ENCODE results near the gene CDKAL1.

DNA sequence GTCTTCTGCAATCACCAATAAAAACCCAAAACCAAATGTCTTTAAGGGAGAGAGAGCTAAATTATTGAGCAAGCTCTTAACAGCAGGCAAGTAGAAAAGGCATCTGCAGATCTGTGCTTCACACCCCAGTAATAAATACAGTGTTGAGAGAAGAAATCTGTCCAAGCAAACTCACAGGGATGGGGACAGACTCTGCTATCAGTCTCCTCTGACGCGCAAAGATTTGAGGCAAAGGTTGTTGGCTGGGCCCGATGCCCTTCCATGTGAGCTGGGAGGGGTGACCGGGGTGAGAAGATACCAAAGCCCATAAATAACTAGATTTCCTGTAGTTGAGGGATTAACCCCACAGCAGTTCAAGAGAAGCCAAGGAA lies 744.1 kb downstream of the CDKAL1 start:
- TF ChIP-seq EZH2 (IDR thresholded peaks at IDR 0.05; ENCODE audit: borderline replicate concordance, control insufficient read depth, low read depth, low read length) (no peak), POLR2AphosphoS5 (IDR thresholded peaks at IDR 0.05; ENCODE audit: low read length) (no peak), GABPA (IDR thresholded peaks at IDR 0.05; ENCODE audit: low read depth) (no peak), SREBF2 (IDR thresholded peaks at IDR 0.05; ENCODE audit: low read length) (no peak), POLR2A (IDR thresholded peaks at IDR 0.05; ENCODE audit: low read depth, low read length) (no peak), CHD1 (IDR thresholded peaks at IDR 0.05; ENCODE audit: low read depth, low read length) (no peak), NR2C1 (IDR thresholded peaks at IDR 0.05) (no peak), JUND (IDR thresholded peaks at IDR 0.05; ENCODE audit: low read depth, low read length) (no peak), ZNF274 (IDR thresholded peaks at IDR 0.05; ENCODE audit: insufficient read depth, insufficient read length) (no peak), FOXM1 (IDR thresholded peaks at IDR 0.05; ENCODE audit: low read depth, low read length) (no peak), HDAC2 (IDR thresholded peaks at IDR 0.05) (no peak), TAF1 (IDR thresholded peaks at IDR 0.05; ENCODE audit: borderline replicate concordance, low read depth, low read length) (no peak)
- TF ChIP-seq, protein P1, sequence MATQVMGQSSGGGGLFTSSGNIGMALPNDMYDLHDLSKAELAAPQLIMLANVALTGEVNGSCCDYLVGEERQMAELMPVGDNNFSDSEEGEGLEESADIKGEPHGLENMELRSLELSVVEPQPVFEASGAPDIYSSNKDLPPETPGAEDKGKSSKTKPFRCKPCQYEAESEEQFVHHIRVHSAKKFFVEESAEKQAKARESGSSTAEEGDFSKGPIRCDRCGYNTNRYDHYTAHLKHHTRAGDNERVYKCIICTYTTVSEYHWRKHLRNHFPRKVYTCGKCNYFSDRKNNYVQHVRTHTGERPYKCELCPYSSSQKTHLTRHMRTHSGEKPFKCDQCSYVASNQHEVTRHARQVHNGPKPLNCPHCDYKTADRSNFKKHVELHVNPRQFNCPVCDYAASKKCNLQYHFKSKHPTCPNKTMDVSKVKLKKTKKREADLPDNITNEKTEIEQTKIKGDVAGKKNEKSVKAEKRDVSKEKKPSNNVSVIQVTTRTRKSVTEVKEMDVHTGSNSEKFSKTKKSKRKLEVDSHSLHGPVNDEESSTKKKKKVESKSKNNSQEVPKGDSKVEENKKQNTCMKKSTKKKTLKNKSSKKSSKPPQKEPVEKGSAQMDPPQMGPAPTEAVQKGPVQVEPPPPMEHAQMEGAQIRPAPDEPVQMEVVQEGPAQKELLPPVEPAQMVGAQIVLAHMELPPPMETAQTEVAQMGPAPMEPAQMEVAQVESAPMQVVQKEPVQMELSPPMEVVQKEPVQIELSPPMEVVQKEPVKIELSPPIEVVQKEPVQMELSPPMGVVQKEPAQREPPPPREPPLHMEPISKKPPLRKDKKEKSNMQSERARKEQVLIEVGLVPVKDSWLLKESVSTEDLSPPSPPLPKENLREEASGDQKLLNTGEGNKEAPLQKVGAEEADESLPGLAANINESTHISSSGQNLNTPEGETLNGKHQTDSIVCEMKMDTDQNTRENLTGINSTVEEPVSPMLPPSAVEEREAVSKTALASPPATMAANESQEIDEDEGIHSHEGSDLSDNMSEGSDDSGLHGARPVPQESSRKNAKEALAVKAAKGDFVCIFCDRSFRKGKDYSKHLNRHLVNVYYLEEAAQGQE (IDR thresholded peaks at IDR 0.05; ENCODE audit: low read depth, low read length), result no peak
- TF ChIP-seq, protein P2, sequence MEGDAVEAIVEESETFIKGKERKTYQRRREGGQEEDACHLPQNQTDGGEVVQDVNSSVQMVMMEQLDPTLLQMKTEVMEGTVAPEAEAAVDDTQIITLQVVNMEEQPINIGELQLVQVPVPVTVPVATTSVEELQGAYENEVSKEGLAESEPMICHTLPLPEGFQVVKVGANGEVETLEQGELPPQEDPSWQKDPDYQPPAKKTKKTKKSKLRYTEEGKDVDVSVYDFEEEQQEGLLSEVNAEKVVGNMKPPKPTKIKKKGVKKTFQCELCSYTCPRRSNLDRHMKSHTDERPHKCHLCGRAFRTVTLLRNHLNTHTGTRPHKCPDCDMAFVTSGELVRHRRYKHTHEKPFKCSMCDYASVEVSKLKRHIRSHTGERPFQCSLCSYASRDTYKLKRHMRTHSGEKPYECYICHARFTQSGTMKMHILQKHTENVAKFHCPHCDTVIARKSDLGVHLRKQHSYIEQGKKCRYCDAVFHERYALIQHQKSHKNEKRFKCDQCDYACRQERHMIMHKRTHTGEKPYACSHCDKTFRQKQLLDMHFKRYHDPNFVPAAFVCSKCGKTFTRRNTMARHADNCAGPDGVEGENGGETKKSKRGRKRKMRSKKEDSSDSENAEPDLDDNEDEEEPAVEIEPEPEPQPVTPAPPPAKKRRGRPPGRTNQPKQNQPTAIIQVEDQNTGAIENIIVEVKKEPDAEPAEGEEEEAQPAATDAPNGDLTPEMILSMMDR (IDR thresholded peaks at IDR 0.05 in 2 of 3, conservative IDR thresholded peaks at IDR 0.05 in 1 of 3; ENCODE audit: control insufficient read depth in 2 of 3, extremely low read depth in 1 of 3, insufficient read depth in 1 of 3, low read depth in 3 of 3, low read length in 3 of 3), result no peak
